Neural progenitor cell (in vitro differentiated cells): ENCODE data around the gene IL17RE. TPM values are rescaled to one million over a fixed set of nuclear protein-coding genes. Genes with fewer than 3 reads are reported as not detected.

Experiments
- DNase-seq: peaks from one replicate; pipeline ENCODE4 v3.0.0-alpha.2; 2016; ENCODE audit warnings: low spot score
- H2AFZ ChIP-seq: fragments of 200-600 bp; sonication (generic); replicated peaks from 2 replicates; pipeline ENCODE4 v1.6.1; 2016; ENCODE audit warnings: antibody characterized with exemption
- H3F3A ChIP-seq: fragments of 200-600 bp; sonication (generic); 2 replicates; pipeline ENCODE4 v1.6.1; 2016; ENCODE audit warnings: antibody characterized with exemption, low read depth
- H3K27ac ChIP-seq: fragments of 200-600 bp; sonication (generic); 2 replicates; pipeline ENCODE4 v1.5.1; 2016; ENCODE audit warnings: mild to moderate bottlenecking
- H3K27me3 ChIP-seq: fragments of 200-600 bp; sonication (generic); 2 replicates; pipeline ENCODE4 v1.6.1; 2016; ENCODE audit warnings: mild to moderate bottlenecking, moderate library complexity
- H3K36me3 ChIP-seq: fragments of 200-600 bp; sonication (generic); 2 replicates; pipeline ENCODE4 v1.5.1; 2016
- H3K4me1 ChIP-seq: fragments of 200-600 bp; sonication (generic); 2 replicates; pipeline ENCODE4 v1.6.1; 2016; ENCODE audit warnings: mixed run types
- H3K4me2 ChIP-seq: fragments of 200-600 bp; sonication (generic); 2 replicates; pipeline ENCODE4 v1.6.1; 2016
- H3K4me3 ChIP-seq: fragments of 200-600 bp; sonication (generic); 2 replicates; pipeline ENCODE4 v1.5.1; 2016
- H3K79me2 ChIP-seq: fragments of 200-600 bp; sonication (generic); 2 replicates; pipeline ENCODE4 v1.6.1; 2016; ENCODE audit warnings: low read depth
- H3K9ac ChIP-seq: fragments of 200-600 bp; sonication (generic); 2 replicates; pipeline ENCODE4 v1.6.1; 2016
- H3K9me3 ChIP-seq: fragments of 200-600 bp; sonication (generic); 2 replicates; pipeline ENCODE4 v1.5.1; 2016; ENCODE audit warnings: low read depth
- H4K20me1 ChIP-seq: fragments of 200-600 bp; sonication (generic); 2 replicates; pipeline ENCODE4 v1.6.1; 2016; ENCODE audit warnings: low read depth
- H3K27ac Mint-ChIP-seq: 3 replicates; pipeline ENCODE4 v1.8.0; 2021; ENCODE audit warnings: mixed read lengths
- H3K27me3 Mint-ChIP-seq: 2 replicates; pipeline ENCODE4 v1.8.0; 2022; ENCODE audit warnings: low read depth, mild to moderate bottlenecking, inconsistent platforms, moderate library complexity, mixed read lengths; ENCODE audit not compliant: insufficient read depth
- H3K36me3 Mint-ChIP-seq: 3 replicates; pipeline ENCODE4 v1.8.0; 2021; ENCODE audit warnings: mixed read lengths
- H3K4me1 Mint-ChIP-seq: 3 replicates; pipeline ENCODE4 v1.8.0; 2021; ENCODE audit warnings: mixed read lengths
- H3K4me3 Mint-ChIP-seq: 3 replicates; pipeline ENCODE4 v1.8.0; 2021; ENCODE audit warnings: mild to moderate bottlenecking, moderate library complexity, mixed read lengths
- H3K9me3 Mint-ChIP-seq: 3 replicates; pipeline ENCODE4 v1.8.0; 2020; ENCODE audit warnings: mixed read lengths
- CTCF ChIP-seq: fragments of 200-600 bp; sonication (generic); IDR thresholded peaks from 2 replicates; pipeline ENCODE4 v1.5.1; 2017; ENCODE audit warnings: antibody characterized with exemption, mild to moderate bottlenecking
- EZH2 ChIP-seq: fragments of 200-600 bp; sonication (generic); IDR thresholded peaks from 2 replicates; pipeline ENCODE4 v1.6.1; 2017; ENCODE audit warnings: antibody characterized with exemption, mild to moderate bottlenecking, moderate library complexity
- EZH2phosphoT487 ChIP-seq: fragments of 200-600 bp; sonication (generic); IDR thresholded peaks from 2 replicates; pipeline ENCODE4 v1.6.1; 2017; ENCODE audit warnings: antibody characterized with exemption
- total RNA-seq: library from RNA; depleted of rRNA; stranded (reverse); fragments of >200 nt; gene quantifications from 2 replicates; pipeline ENCODE4 v1.2.3, GENCODE V29; 2015; ENCODE audit warnings: low replicate concordance

Gene IL17RE
- total RNA-seq, 1 donor from 2014 or later: not detected

GRCh38 chr3:9866639-9867038 is 36.0 kb upstream of the IL17RE start:
- H3K4me3 Mint-ChIP-seq: no peak overlapping the region
- Histone ChIP-seq H2AFZ (no peak overlapping the region), H3K9ac (no peak overlapping the region), H3K27ac (no peak overlapping the region), H3K9me3 (no peaks in the 10 kb centered on the region), H3K36me3 (no peaks in the 10 kb centered on the region), H3F3A (peaks cover 7% of the 10 kb centered on the region), H3K79me2 (no peaks in the 10 kb centered on the region), H3K4me1 (peaks cover 6% of the 10 kb centered on the region), H3K4me3 (no peak overlapping the region), H3K27me3 (peaks cover 20% of the 10 kb centered on the region), H4K20me1 (no peaks in the 10 kb centered on the region), H3K4me2 (no peak overlapping the region)
- H3K36me3 Mint-ChIP-seq: no peaks in the 10 kb centered on the region
- H3K27ac Mint-ChIP-seq: no peak overlapping the region
- H3K4me1 Mint-ChIP-seq: peaks cover 10% of the 10 kb centered on the region
- TF ChIP-seq CTCF (no peak), EZH2 (no peak), EZH2phosphoT487 (no peak)
- no peaks in the 10 kb centered on the region for H3K9me3 Mint-ChIP-seq
- no peak for DNase-seq
- peaks cover 12% of the 10 kb centered on the region for H3K27me3 Mint-ChIP-seq

GRCh38 chr3:9867106-9867505 is 35.5 kb upstream of the IL17RE start:
- DNase-seq: no peak
- Histone ChIP-seq H3F3A (peaks cover 3% of the 10 kb centered on the region), H3K36me3 (no peaks in the 10 kb centered on the region), H3K9ac (no peak overlapping the region), H2AFZ (no peak overlapping the region), H3K27me3 (peaks cover 15% of the 10 kb centered on the region), H3K79me2 (no peaks in the 10 kb centered on the region), H3K27ac (no peak overlapping the region), H3K4me1 (peaks cover 4% of the 10 kb centered on the region), H3K4me3 (no peak overlapping the region), H4K20me1 (no peaks in the 10 kb centered on the region), H3K9me3 (no peaks in the 10 kb centered on the region), H3K4me2 (no peak overlapping the region)
- TF ChIP-seq CTCF (no peak), EZH2phosphoT487 (no peak), EZH2 (no peak)
- no peaks in the 10 kb centered on the region for H3K9me3 Mint-ChIP-seq
- H3K27ac Mint-ChIP-seq: peak overlapping the region; percentile 76
- peaks cover 10% of the 10 kb centered on the region for H3K27me3 Mint-ChIP-seq
- peaks cover 7% of the 10 kb centered on the region for H3K4me1 Mint-ChIP-seq
- H3K36me3 Mint-ChIP-seq: no peaks in the 10 kb centered on the region
- H3K4me3 Mint-ChIP-seq: no peak overlapping the region

GRCh38 chr3:9869955-9870354 is 32.7 kb upstream of the IL17RE start:
- no peaks in the 10 kb centered on the region for H3K9me3 ChIP-seq
- TF ChIP-seq EZH2phosphoT487: no peak
- TF ChIP-seq EZH2: no peak
- TF ChIP-seq CTCF: no peak
- no peaks in the 10 kb centered on the region for H3K27me3 ChIP-seq
- H3K36me3 ChIP-seq: no peaks in the 10 kb centered on the region
- H3F3A ChIP-seq: no peaks in the 10 kb centered on the region
- Mint-ChIP-seq H3K27me3 (peaks cover 5% of the 10 kb centered on the region), H3K36me3 (no peaks in the 10 kb centered on the region), H3K4me3 (no peak overlapping the region), H3K27ac (no peak overlapping the region), H3K9me3 (no peaks in the 10 kb centered on the region), H3K4me1 (no peaks in the 10 kb centered on the region)
- H3K79me2 ChIP-seq: no peaks in the 10 kb centered on the region
- H3K4me1 ChIP-seq: no peaks in the 10 kb centered on the region
- H3K9ac ChIP-seq: no peak overlapping the region
- H2AFZ ChIP-seq: no peak overlapping the region
- H3K4me2 ChIP-seq: no peak overlapping the region
- no peak overlapping the region for H3K27ac ChIP-seq
- H4K20me1 ChIP-seq: no peaks in the 10 kb centered on the region
- DNase-seq: no peak
- no peak overlapping the region for H3K4me3 ChIP-seq
